WTC11 (cell line): ENCODE results near the gene HNRNPUL1. TPM values are rescaled to one million over a fixed set of nuclear protein-coding genes. Genes with fewer than 3 reads are reported as not detected.

Experiments
- ATAC-seq: fragments of 200-7000 bp; cut with Tn5 transposase; 2 replicates; pipeline ENCODE4 v1.10.0; 2021; ENCODE audit warnings: mild to moderate bottlenecking, moderate library complexity
- CTCF ChIA-PET: fragments of 300-600 bp; sonication (Branson Sonifier 250); formaldehyde crosslinking; loops from one replicate; lab custom pipeline; 2021; ENCODE audit warnings: antibody characterized with exemption; lab: Charles Lee
- POLR2A ChIA-PET: fragments of 350-600 bp; sonication (Branson Sonifier 250); formaldehyde crosslinking; loops from one replicate; lab custom pipeline; 2021; ENCODE audit warnings: antibody characterized with exemption; lab: Charles Lee
- DNase-seq: peaks from one replicate; pipeline ENCODE4 v3.0.0; 2021; ENCODE audit warnings: low spot score
- H3K27ac Mint-ChIP-seq: 2 replicates; pipeline ENCODE4 v1.8.0; 2021; ENCODE audit warnings: mixed read lengths
- H3K27me3 Mint-ChIP-seq: 2 replicates; pipeline ENCODE4 v1.8.0; 2021; ENCODE audit warnings: low read depth, mild to moderate bottlenecking, moderate library complexity, mixed read lengths
- H3K36me3 Mint-ChIP-seq: 2 replicates; pipeline ENCODE4 v1.8.0; 2021; ENCODE audit warnings: mixed read lengths
- H3K4me1 Mint-ChIP-seq: 2 replicates; pipeline ENCODE4 v1.8.0; 2022; ENCODE audit warnings: mixed read lengths
- H3K4me3 Mint-ChIP-seq: 2 replicates; pipeline ENCODE4 v1.8.0; 2021; ENCODE audit warnings: mild to moderate bottlenecking, moderate library complexity, mixed read lengths
- H3K9me3 Mint-ChIP-seq: 2 replicates; pipeline ENCODE4 v1.8.0; 2021; ENCODE audit warnings: mixed read lengths
- ATF1 ChIP-seq: sonication (generic); formaldehyde crosslinking; IDR thresholded peaks from 2 replicates; pipeline ENCODE4 v1.8.1; 2023; ENCODE audit warnings: mild to moderate bottlenecking, moderate library complexity, missing genetic modification reagents
- ELF4 ChIP-seq: sonication (generic); formaldehyde crosslinking; IDR thresholded peaks from 2 replicates; pipeline ENCODE4 v1.8.1; 2022; ENCODE audit warnings: low read depth, mild to moderate bottlenecking, moderate library complexity, missing genetic modification reagents
- GABPB1 ChIP-seq: sonication (generic); formaldehyde crosslinking; IDR thresholded peaks from 2 replicates; pipeline ENCODE4 v1.8.1; 2023; ENCODE audit warnings: mild to moderate bottlenecking, missing genetic modification reagents
- JAZF1 ChIP-seq: fragments of 250-450 bp; sonication (Bioruptor Pico); IDR thresholded peaks from 2 replicates; pipeline ENCODE4 v1.9.0; 2021; ENCODE audit warnings: moderate library complexity, mild to moderate bottlenecking, inconsistent platforms
- NR2C2 ChIP-seq: sonication (generic); formaldehyde crosslinking; IDR thresholded peaks from 2 replicates; pipeline ENCODE4 v1.8.0; 2022; ENCODE audit warnings: mild to moderate bottlenecking, missing genetic modification reagents
- OVOL2 ChIP-seq: fragments of 250-450 bp; sonication (Bioruptor Pico); IDR thresholded peaks from 2 replicates; pipeline ENCODE4 v1.9.0; 2021; ENCODE audit warnings: mild to moderate bottlenecking, borderline replicate concordance
- PRRX2 ChIP-seq: fragments of 250-450 bp; sonication (Bioruptor Pico); IDR thresholded peaks from 2 replicates; pipeline ENCODE4 v1.8.0; 2021; ENCODE audit warnings: mild to moderate bottlenecking
- SMAD3 ChIP-seq: sonication (generic); formaldehyde crosslinking; IDR thresholded peaks from 2 replicates; pipeline ENCODE4 v1.8.0; 2022; ENCODE audit warnings: missing genetic modification reagents, mild to moderate bottlenecking, borderline replicate concordance
- SP1 ChIP-seq: sonication (generic); formaldehyde crosslinking; conservative IDR thresholded peaks from 2 replicates; pipeline ENCODE4 v1.8.1; 2022; ENCODE audit warnings: missing genetic modification reagents
- TP53 ChIP-seq: sonication (generic); formaldehyde crosslinking; IDR thresholded peaks from 2 replicates; pipeline ENCODE4 v1.8.1; 2023; ENCODE audit warnings: mild to moderate bottlenecking, missing genetic modification reagents
- ZNF121 ChIP-seq: sonication (generic); formaldehyde crosslinking; IDR thresholded peaks from 2 replicates; pipeline ENCODE4 v1.8.0; 2023; ENCODE audit warnings: missing genetic modification reagents
- ZNF317 ChIP-seq: sonication (generic); formaldehyde crosslinking; IDR thresholded peaks from 2 replicates; pipeline ENCODE4 v1.8.1; 2023; ENCODE audit warnings: low read depth, mild to moderate bottlenecking, moderate library complexity, missing genetic modification reagents, borderline replicate concordance
- ZNF396 ChIP-seq: fragments of 250-450 bp; sonication (Bioruptor Pico); IDR thresholded peaks from 2 replicates; pipeline ENCODE4 v1.8.0; 2021; ENCODE audit warnings: mild to moderate bottlenecking, moderate library complexity, borderline replicate concordance
- total RNA-seq: library from RNA; stranded (reverse); gene quantifications from 3 replicates; pipeline ENCODE4 v1.2.3, GENCODE V29; 2021
- TF ChIP-seq, protein P1 (sequence below): fragments of 250-450 bp; sonication (Bioruptor Pico); IDR thresholded peaks from 2 replicates; pipeline ENCODE4 v2.1.2; 2022; ENCODE audit warnings: mild to moderate bottlenecking, moderate library complexity
- TF ChIP-seq, protein P2 (sequence below): fragments of 250-450 bp; sonication (Bioruptor Pico); conservative IDR thresholded peaks from 2 replicates; pipeline ENCODE4 v1.9.0; 2021; ENCODE audit warnings: mild to moderate bottlenecking
- TF ChIP-seq, protein P3 (sequence below): sonication (generic); formaldehyde crosslinking; IDR thresholded peaks from 2 replicates; pipeline ENCODE4 v1.8.1; 2023; ENCODE audit warnings: mild to moderate bottlenecking, missing genetic modification reagents, moderate library complexity
- TF ChIP-seq, protein P4 (sequence below): sonication (generic); formaldehyde crosslinking; IDR thresholded peaks from 2 replicates; pipeline ENCODE4 v1.8.1; 2022; ENCODE audit warnings: mild to moderate bottlenecking, missing genetic modification reagents, moderate library complexity, borderline replicate concordance
- TF ChIP-seq, protein P5 (sequence below): sonication (generic); formaldehyde crosslinking; IDR thresholded peaks from 2 replicates; pipeline ENCODE4 v1.8.1; 2022; ENCODE audit warnings: missing genetic modification reagents, borderline replicate concordance
- TF ChIP-seq, protein P6 (sequence below): sonication (generic); formaldehyde crosslinking; conservative IDR thresholded peaks from 2 replicates; pipeline ENCODE4 v1.8.1; 2022; ENCODE audit warnings: mild to moderate bottlenecking, missing genetic modification reagents
- TF ChIP-seq, protein P7 (sequence below): sonication (generic); formaldehyde crosslinking; IDR thresholded peaks from 2 replicates; pipeline ENCODE4 v1.8.1; 2022; ENCODE audit warnings: mild to moderate bottlenecking, moderate library complexity, missing genetic modification reagents
- TF ChIP-seq, protein P8 (sequence below): sonication (generic); formaldehyde crosslinking; IDR thresholded peaks from 2 replicates; pipeline ENCODE4 v1.8.0; 2022; ENCODE audit warnings: mild to moderate bottlenecking, missing genetic modification reagents

Gene HNRNPUL1
- total RNA-seq, 1 experiment from 2014 or later, result 282 TPM

DNA sequence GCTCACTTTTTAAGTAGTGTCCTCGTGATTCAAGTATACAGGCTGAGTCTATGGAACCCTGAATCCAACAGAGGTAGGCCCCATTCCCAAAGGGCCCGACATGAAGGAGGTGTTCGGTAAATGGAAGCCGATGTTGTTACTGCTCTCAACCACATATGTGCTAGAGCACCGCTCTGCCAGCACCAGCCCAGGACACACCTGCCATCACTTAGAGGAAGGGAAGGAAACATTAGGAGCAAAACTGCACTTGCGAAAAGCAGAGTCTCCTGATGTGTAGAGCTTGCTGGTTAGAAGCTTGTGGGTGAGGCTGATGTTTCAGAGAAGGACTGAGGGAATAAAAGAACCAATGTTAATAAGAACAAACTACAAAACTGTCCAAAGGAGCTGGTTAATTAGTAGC, 36.4 kb downstream of the HNRNPUL1 start (continued):
- TF ChIP-seq, protein P1, sequence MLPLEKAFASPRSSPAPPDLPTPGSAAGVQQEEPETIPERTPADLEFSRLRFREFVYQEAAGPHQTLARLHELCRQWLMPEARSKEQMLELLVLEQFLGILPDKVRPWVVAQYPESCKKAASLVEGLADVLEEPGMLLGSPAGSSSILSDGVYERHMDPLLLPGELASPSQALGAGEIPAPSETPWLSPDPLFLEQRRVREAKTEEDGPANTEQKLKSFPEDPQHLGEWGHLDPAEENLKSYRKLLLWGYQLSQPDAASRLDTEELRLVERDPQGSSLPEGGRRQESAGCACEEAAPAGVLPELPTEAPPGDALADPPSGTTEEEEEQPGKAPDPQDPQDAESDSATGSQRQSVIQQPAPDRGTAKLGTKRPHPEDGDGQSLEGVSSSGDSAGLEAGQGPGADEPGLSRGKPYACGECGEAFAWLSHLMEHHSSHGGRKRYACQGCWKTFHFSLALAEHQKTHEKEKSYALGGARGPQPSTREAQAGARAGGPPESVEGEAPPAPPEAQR (CRISPR knock-in tag), result no peak
- TF ChIP-seq, protein P2, sequence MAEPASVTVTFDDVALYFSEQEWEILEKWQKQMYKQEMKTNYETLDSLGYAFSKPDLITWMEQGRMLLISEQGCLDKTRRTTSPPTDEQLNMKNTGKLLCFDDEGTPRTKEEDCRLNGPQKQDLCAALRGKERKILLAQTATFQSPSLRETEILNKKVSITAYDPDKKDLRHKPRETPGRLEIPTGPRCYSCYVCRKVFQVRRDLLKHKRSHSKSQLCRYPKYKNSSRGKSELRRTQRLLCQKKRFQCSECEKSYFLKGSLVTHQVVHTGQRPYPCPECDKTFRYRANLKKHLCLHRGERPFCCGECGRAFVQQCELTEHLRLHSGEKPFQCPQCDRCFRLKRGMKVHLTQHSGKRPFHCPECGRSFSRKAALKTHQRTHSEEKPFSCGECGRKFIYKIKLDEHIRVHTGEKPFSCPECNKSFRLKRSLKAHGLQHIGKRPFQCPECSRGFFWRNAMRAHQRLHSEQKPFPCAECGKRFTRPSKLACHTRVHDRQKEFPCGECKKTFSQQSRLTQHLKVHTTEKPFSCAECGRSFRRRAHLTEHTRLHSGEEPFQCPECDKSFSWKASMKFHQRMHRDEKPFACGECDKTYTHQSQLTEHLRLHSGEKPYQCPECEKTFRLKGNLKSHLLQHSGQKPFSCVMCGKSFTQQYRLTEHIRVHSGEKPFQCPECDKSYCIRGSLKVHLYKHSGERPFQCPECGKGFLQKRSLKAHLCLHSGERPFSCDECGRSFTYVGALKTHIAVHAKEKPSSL, result no peak
- TF ChIP-seq, protein P3, sequence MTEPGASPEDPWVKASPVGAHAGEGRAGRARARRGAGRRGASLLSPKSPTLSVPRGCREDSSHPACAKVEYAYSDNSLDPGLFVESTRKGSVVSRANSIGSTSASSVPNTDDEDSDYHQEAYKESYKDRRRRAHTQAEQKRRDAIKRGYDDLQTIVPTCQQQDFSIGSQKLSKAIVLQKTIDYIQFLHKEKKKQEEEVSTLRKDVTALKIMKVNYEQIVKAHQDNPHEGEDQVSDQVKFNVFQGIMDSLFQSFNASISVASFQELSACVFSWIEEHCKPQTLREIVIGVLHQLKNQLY (CRISPR knock-in tag), result no peak
- TF ChIP-seq PRRX2 (CRISPR knock-in tag), result no peak
- TF ChIP-seq, protein P4, sequence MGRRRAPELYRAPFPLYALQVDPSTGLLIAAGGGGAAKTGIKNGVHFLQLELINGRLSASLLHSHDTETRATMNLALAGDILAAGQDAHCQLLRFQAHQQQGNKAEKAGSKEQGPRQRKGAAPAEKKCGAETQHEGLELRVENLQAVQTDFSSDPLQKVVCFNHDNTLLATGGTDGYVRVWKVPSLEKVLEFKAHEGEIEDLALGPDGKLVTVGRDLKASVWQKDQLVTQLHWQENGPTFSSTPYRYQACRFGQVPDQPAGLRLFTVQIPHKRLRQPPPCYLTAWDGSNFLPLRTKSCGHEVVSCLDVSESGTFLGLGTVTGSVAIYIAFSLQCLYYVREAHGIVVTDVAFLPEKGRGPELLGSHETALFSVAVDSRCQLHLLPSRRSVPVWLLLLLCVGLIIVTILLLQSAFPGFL (CRISPR knock-in tag), result no peak
- TF ChIP-seq, protein P5, sequence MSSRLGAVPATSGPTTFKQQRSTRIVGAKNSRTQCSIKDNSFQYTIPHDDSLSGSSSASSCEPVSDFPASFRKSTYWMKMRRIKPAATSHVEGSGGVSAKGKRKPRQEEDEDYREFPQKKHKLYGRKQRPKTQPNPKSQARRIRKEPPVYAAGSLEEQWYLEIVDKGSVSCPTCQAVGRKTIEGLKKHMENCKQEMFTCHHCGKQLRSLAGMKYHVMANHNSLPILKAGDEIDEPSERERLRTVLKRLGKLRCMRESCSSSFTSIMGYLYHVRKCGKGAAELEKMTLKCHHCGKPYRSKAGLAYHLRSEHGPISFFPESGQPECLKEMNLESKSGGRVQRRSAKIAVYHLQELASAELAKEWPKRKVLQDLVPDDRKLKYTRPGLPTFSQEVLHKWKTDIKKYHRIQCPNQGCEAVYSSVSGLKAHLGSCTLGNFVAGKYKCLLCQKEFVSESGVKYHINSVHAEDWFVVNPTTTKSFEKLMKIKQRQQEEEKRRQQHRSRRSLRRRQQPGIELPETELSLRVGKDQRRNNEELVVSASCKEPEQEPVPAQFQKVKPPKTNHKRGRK (CRISPR knock-in tag), result no peak

DNA sequence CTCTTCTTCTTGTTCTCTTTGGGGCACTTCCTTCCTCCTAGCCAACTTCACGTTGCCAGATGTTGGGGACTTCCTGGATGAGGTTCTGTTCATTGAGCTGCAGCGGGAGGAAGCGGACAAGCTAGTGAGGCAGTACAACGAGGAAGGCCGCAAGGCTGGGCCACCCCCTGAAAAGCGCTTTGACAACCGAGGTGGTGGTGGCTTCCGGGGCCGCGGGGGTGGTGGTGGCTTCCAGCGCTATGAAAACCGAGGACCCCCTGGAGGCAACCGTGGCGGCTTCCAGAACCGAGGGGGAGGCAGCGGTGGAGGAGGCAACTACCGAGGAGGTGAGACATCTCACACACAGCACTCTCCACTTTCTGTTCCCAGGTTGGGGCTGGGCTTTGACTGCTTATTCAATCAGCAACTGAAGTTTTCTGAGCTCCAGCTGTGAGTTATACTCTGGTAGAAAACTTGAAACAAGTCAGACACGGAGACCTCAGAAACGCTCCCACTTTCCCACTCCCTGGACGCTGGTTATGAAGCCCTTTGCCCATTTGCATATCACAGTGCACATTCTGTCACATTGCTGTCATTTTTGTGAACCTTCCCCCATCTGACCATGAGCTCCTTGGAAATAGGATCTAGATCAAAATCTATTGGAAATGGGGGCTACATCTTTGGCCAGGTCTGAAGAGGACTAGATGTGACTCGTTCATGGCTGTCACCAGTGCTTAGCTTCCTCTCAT, 38.6 kb downstream of the HNRNPUL1 start:
- no peaks in the 10 kb centered on the region for H3K9me3 Mint-ChIP-seq
- CTCF ChIA-PET, result interaction anchor here (0.6 to 0.9 kb wide), 2 partner anchors 13 to 40 kb away, joined by 3 read pairs; no protein-coding TSS in a partner anchor
- H3K27me3 Mint-ChIP-seq, result no peaks in the 10 kb centered on the region
- H3K4me1 Mint-ChIP-seq, result peaks cover 2% of the 10 kb centered on the region
- DNase-seq (no peak), ATAC-seq (no peak)
- peaks cover 90% of the 10 kb centered on the region for H3K36me3 Mint-ChIP-seq
- POLR2A ChIA-PET, result interaction anchor here (0.6 to 1.1 kb wide), 3 partner anchors 19 to 563 kb away, joined by 3 to 5 read pairs (median 4); no protein-coding TSS in a partner anchor
- peak overlapping the region; percentile 41; the same call in 1 of the 2 replicates for H3K27ac Mint-ChIP-seq
- TF ChIP-seq, protein P6, sequence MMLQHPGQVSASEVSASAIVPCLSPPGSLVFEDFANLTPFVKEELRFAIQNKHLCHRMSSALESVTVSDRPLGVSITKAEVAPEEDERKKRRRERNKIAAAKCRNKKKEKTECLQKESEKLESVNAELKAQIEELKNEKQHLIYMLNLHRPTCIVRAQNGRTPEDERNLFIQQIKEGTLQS (CRISPR knock-in tag), result no peak
- TF ChIP-seq TP53 (CRISPR knock-in tag), result no peak
- TF ChIP-seq ZNF121 (CRISPR knock-in tag), result no peak
- no peak for TF ChIP-seq ZNF317 (CRISPR knock-in tag)
- TF ChIP-seq NR2C2 (CRISPR knock-in tag), result no peak
- no peak for TF ChIP-seq GABPB1 (CRISPR knock-in tag)
- TF ChIP-seq SP1 (CRISPR knock-in tag), result no peak
- no peak for TF ChIP-seq JAZF1 (CRISPR knock-in tag)
- TF ChIP-seq, protein P2, result no peak
- no peak for TF ChIP-seq ELF4 (CRISPR knock-in tag)
- TF ChIP-seq, protein P7, sequence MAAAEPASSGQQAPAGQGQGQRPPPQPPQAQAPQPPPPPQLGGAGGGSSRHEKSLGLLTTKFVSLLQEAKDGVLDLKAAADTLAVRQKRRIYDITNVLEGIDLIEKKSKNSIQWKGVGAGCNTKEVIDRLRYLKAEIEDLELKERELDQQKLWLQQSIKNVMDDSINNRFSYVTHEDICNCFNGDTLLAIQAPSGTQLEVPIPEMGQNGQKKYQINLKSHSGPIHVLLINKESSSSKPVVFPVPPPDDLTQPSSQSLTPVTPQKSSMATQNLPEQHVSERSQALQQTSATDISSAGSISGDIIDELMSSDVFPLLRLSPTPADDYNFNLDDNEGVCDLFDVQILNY (CRISPR knock-in tag), result no peak
- TF ChIP-seq, protein P3 (CRISPR knock-in tag), result no peak
- TF ChIP-seq, protein P8, sequence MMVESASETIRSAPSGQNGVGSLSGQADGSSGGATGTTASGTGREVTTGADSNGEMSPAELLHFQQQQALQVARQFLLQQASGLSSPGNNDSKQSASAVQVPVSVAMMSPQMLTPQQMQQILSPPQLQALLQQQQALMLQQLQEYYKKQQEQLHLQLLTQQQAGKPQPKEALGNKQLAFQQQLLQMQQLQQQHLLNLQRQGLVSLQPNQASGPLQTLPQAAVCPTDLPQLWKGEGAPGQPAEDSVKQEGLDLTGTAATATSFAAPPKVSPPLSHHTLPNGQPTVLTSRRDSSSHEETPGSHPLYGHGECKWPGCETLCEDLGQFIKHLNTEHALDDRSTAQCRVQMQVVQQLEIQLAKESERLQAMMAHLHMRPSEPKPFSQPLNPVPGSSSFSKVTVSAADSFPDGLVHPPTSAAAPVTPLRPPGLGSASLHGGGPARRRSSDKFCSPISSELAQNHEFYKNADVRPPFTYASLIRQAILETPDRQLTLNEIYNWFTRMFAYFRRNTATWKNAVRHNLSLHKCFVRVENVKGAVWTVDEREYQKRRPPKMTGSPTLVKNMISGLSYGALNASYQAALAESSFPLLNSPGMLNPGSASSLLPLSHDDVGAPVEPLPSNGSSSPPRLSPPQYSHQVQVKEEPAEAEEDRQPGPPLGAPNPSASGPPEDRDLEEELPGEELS (CRISPR knock-in tag), result no peak
- no peak for TF ChIP-seq ZNF396 (CRISPR knock-in tag)
- no peak for TF ChIP-seq SMAD3 (CRISPR knock-in tag)
- TF ChIP-seq ATF1 (CRISPR knock-in tag), result no peak
- TF ChIP-seq OVOL2 (CRISPR knock-in tag), result no peak
- TF ChIP-seq, all 79 proteins: peak for 0
- no peak overlapping the region for H3K4me3 Mint-ChIP-seq
